H9 (cell line): Measurements from ENCODE around the gene GABRR2. TPM values are rescaled to one million over a fixed set of nuclear protein-coding genes. Genes with fewer than 3 reads are reported as not detected.

Experiments
- DNase-seq: peaks from one replicate; pipeline ENCODE4 v3.0.0-alpha.2; 2017
- H2AFZ ChIP-seq: one replicate; pipeline ENCODE4 v1.6.1; 2013; ENCODE audit warnings: mild to moderate bottlenecking, low read length, control low read depth, moderate library complexity
- H2AK5ac ChIP-seq: 2 replicates; pipeline ENCODE4 v1.6.1; 2013; ENCODE audit warnings: low read length, control low read depth, mixed read lengths; ENCODE audit not compliant: insufficient read length
- H2BK120ac ChIP-seq: one replicate; pipeline ENCODE4 v1.6.1; 2013; ENCODE audit warnings: low read depth, mild to moderate bottlenecking, low read length, control low read depth, inconsistent platforms; ENCODE audit not compliant: poor library complexity, severe bottlenecking
- H2BK12ac ChIP-seq: 2 replicates; pipeline ENCODE4 v1.6.1; 2013; ENCODE audit warnings: low read length, control low read depth, mixed read lengths, low read depth; ENCODE audit not compliant: insufficient read length
- H2BK15ac ChIP-seq: 2 replicates; pipeline ENCODE4 v1.6.1; 2013; ENCODE audit warnings: low read depth, low read length, control low read depth
- H2BK20ac ChIP-seq: one replicate; pipeline ENCODE4 v1.6.1; 2013; ENCODE audit warnings: low read depth, mild to moderate bottlenecking, low read length, control low read depth, inconsistent platforms; ENCODE audit not compliant: poor library complexity, severe bottlenecking
- H2BK5ac ChIP-seq: 2 replicates; pipeline ENCODE4 v1.6.1; 2013; ENCODE audit warnings: low read length, control low read depth, mixed read lengths; ENCODE audit not compliant: insufficient read length
- H3K14ac ChIP-seq: 2 replicates; pipeline ENCODE4 v1.6.1; 2013; ENCODE audit warnings: low read length, control low read depth; ENCODE audit not compliant: insufficient read depth
- H3K18ac ChIP-seq: 2 replicates; pipeline ENCODE4 v1.6.1; 2013; ENCODE audit warnings: low read depth, mild to moderate bottlenecking, mixed read lengths, low read length, control low read depth; ENCODE audit not compliant: insufficient read length
- H3K23ac ChIP-seq: 2 replicates; pipeline ENCODE4 v1.6.1; 2013; ENCODE audit warnings: low read length, control low read depth, mixed read lengths, low read depth; ENCODE audit not compliant: insufficient read length
- H3K23me2 ChIP-seq: 2 replicates; pipeline ENCODE4 v1.6.1; 2013; ENCODE audit warnings: low read depth, mild to moderate bottlenecking, mixed read lengths, low read length, control low read depth; ENCODE audit not compliant: insufficient read length, poor library complexity, severe bottlenecking
- H3K27ac ChIP-seq: 2 replicates; pipeline ENCODE4 v1.5.1; 2013; ENCODE audit warnings: low read length, control low read depth, mixed read lengths, low read depth; ENCODE audit not compliant: insufficient read length
- H3K27me3 ChIP-seq: 2 replicates; pipeline ENCODE4 v1.6.1; 2013; ENCODE audit warnings: low read length, control low read depth, inconsistent platforms; ENCODE audit not compliant: insufficient read depth
- H3K4ac ChIP-seq: 2 replicates; pipeline ENCODE4 v1.6.1; 2013; ENCODE audit warnings: low read depth, mild to moderate bottlenecking, control low read depth, inconsistent platforms, low read length, moderate library complexity
- H3K4me1 ChIP-seq: 2 replicates; pipeline ENCODE4 v1.6.1; 2013; ENCODE audit warnings: low read length, control low read depth, inconsistent platforms; ENCODE audit not compliant: insufficient read depth
- H3K4me2 ChIP-seq: 2 replicates; pipeline ENCODE4 v1.6.1; 2013; ENCODE audit warnings: low read length, control low read depth, mixed read lengths; ENCODE audit not compliant: insufficient read length, insufficient read depth
- H3K56ac ChIP-seq: 2 replicates; pipeline ENCODE4 v1.6.1; 2013; ENCODE audit warnings: low read depth, mild to moderate bottlenecking, mixed read lengths, low read length, control low read depth; ENCODE audit not compliant: insufficient read length
- H3K79me1 ChIP-seq: 2 replicates; pipeline ENCODE4 v1.6.1; 2013; ENCODE audit warnings: low read depth, mild to moderate bottlenecking, moderate library complexity, low read length, control low read depth, inconsistent platforms; ENCODE audit not compliant: insufficient read depth, poor library complexity, severe bottlenecking
- H3K79me2 ChIP-seq: 2 replicates; pipeline ENCODE4 v1.6.1; 2013; ENCODE audit warnings: low read length, control low read depth, inconsistent platforms; ENCODE audit not compliant: insufficient read depth
- H3K9ac ChIP-seq: 2 replicates; pipeline ENCODE4 v1.6.1; 2013; ENCODE audit warnings: low read length, control low read depth, mixed read lengths; ENCODE audit not compliant: insufficient read length; ENCODE audit errors: extremely low read depth
- H3K9me3 ChIP-seq: one replicate; pipeline ENCODE4 v1.6.1; 2013; ENCODE audit warnings: low read depth, low read length, inconsistent platforms; ENCODE audit not compliant: control insufficient read depth
- H3T11ph ChIP-seq: one replicate; pipeline ENCODE4 v1.6.1; 2013; ENCODE audit warnings: mild to moderate bottlenecking, low read length, control low read depth, inconsistent platforms
- H4K20me1 ChIP-seq: one replicate; pipeline ENCODE4 v1.6.1; 2013; ENCODE audit not compliant: control insufficient read depth, insufficient read length, insufficient read depth
- H4K5ac ChIP-seq: 2 replicates; pipeline ENCODE4 v1.6.1; 2013; ENCODE audit warnings: low read depth, mild to moderate bottlenecking, mixed read lengths, low read length, control low read depth; ENCODE audit not compliant: insufficient read length
- H4K8ac ChIP-seq: replicated peaks from 2 replicates; pipeline ENCODE4 v1.6.1; 2013; ENCODE audit warnings: low read length, control low read depth, mixed read lengths, low read depth; ENCODE audit not compliant: insufficient read length
- H4K91ac ChIP-seq: 2 replicates; pipeline ENCODE4 v1.6.1; 2013; ENCODE audit warnings: low read depth, mild to moderate bottlenecking, moderate library complexity, mixed read lengths, low read length, control low read depth; ENCODE audit not compliant: insufficient read length
- H3K27ac Mint-ChIP-seq, 3 experiments: 2 replicates in 2 of 3; 3 replicates in 1 of 3; pipeline ENCODE4 v1.8.0; 2020 to 2021; ENCODE audit warnings: mixed read lengths in 3 of 3, mild to moderate bottlenecking in 1 of 3, moderate library complexity in 1 of 3
- H3K27me3 Mint-ChIP-seq: 2 replicates; pipeline ENCODE4 v1.8.0; 2021; ENCODE audit warnings: low read depth, mild to moderate bottlenecking, moderate library complexity, mixed read lengths
- H3K36me3 Mint-ChIP-seq, 3 experiments: 2 replicates in 2 of 3; 3 replicates in 1 of 3; pipeline ENCODE4 v1.8.0; 2020 to 2021; ENCODE audit warnings: low read depth in 3 of 3, mixed read lengths in 3 of 3; ENCODE audit not compliant: insufficient read depth in 1 of 3
- H3K4me1 Mint-ChIP-seq, 2 experiments: 2 replicates each; pipeline ENCODE4 v1.8.0; 2020; ENCODE audit warnings: mixed read lengths in 2 of 2
- H3K4me3 Mint-ChIP-seq, 2 experiments: 2 replicates in 1 of 2; 3 replicates in 1 of 2; pipeline ENCODE4 v1.8.0; 2020 to 2021; ENCODE audit warnings: mild to moderate bottlenecking in 2 of 2, mixed read lengths in 2 of 2, moderate library complexity in 1 of 2
- H3K9me3 Mint-ChIP-seq, 2 experiments: 2 replicates in 1 of 2; 3 replicates in 1 of 2; pipeline ENCODE4 v1.8.0; 2020; ENCODE audit warnings: mild to moderate bottlenecking in 2 of 2, mixed read lengths in 2 of 2, moderate library complexity in 1 of 2
- CTCF ChIP-seq: fragments of 200-600 bp; sonication (generic); conservative IDR thresholded peaks from 3 replicates; pipeline ENCODE4 v1.8.0; 2021; ENCODE audit warnings: antibody characterized with exemption, mild to moderate bottlenecking
- WGBS: extraction: QIAGEN DNeasy Blood & Tissue Kit; methylation state at CpG from one replicate; pipeline ENCODE4 v1.1.7; 2013; ENCODE audit warnings: missing lambda C conversion rate, low lambda C conversion rate, mixed read lengths; ENCODE audit not compliant: insufficient read length; ENCODE audit errors: extremely low coverage; 5-methylcytosine and 5-hydroxymethylcytosine counted together
- total RNA-seq: library from RNA; stranded (reverse); gene quantifications from 2 replicates; pipeline ENCODE4 v1.2.1, GENCODE V29; 2021

Gene GABRR2
- total RNA-seq, 1 experiment from 2014 or later, result not detected

GRCh38 chr6:89282749-89283148 is 32.4 kb downstream of the GABRR2 start:
- H3T11ph ChIP-seq, result no peak overlapping the region
- H3K79me2 ChIP-seq, result no peaks in the 10 kb centered on the region
- Mint-ChIP-seq H3K4me3 (no peak overlapping the region), H3K4me1 (peaks cover 18 to 24% of the 10 kb centered on the region in 2 experiments), H3K9me3 (no peaks in the 10 kb centered on the region; a peak in 1 of 5 replicates), H3K27ac (no peak overlapping the region), H3K27me3 (no peaks in the 10 kb centered on the region; the same call in 1 of the 2 replicates), H3K36me3 (no peaks in the 10 kb centered on the region; a peak in 1 of 7 replicates)
- H4K8ac ChIP-seq, result no peak overlapping the region
- no peak overlapping the region for H3K27ac ChIP-seq
- H4K5ac ChIP-seq, result no peak overlapping the region
- H4K91ac ChIP-seq, result no peak overlapping the region
- WGBS, result no CpG with 5 or more reads among the region's 9 CpGs
- H2BK15ac ChIP-seq, result no peak overlapping the region
- no peak overlapping the region for H2AK5ac ChIP-seq
- no peak overlapping the region for H2BK20ac ChIP-seq
- no peak overlapping the region for H2BK5ac ChIP-seq
- no peaks in the 10 kb centered on the region for H3K23me2 ChIP-seq
- H3K4me1 ChIP-seq, result no peaks in the 10 kb centered on the region
- no peak overlapping the region for H2BK120ac ChIP-seq
- no peak overlapping the region for H3K56ac ChIP-seq
- H3K4me2 ChIP-seq, result no peak overlapping the region
- H2BK12ac ChIP-seq, result no peak overlapping the region
- no peak overlapping the region for H2AFZ ChIP-seq
- H3K27me3 ChIP-seq, result no peaks in the 10 kb centered on the region; the same call in 1 of the 2 replicates
- no peak overlapping the region for H3K18ac ChIP-seq
- H4K20me1 ChIP-seq, result no peaks in the 10 kb centered on the region
- no peak overlapping the region for H3K9ac ChIP-seq
- H3K79me1 ChIP-seq, result no peaks in the 10 kb centered on the region
- H3K14ac ChIP-seq, result no peak overlapping the region
- H3K4ac ChIP-seq, result no peak overlapping the region
- DNase-seq, result no peak
- no peak for TF ChIP-seq CTCF
- H3K9me3 ChIP-seq, result no peaks in the 10 kb centered on the region
- H3K23ac ChIP-seq, result no peak overlapping the region
